Cardiac muscle cell (in vitro differentiated cells and primary cell): ENCODE results near the gene PIK3C2B. TPM values are rescaled to one million over a fixed set of nuclear protein-coding genes. Genes with fewer than 3 reads are reported as not detected.

Experiments
- DNase-seq, 2 donors: peaks; one replicate each; pipeline versions ENCODE4 v3.0.0 to v3.0.0-alpha.2; 2010 to 2017; ENCODE audit warnings: low read depth in 1 of 2, low spot score in 1 of 2
- H3K27ac ChIP-seq: fragments of 200-600 bp; sonication (generic); 2 replicates; pipeline ENCODE4 v1.5.1; 2016
- H3K27me3 ChIP-seq: fragments of 200-600 bp; sonication (generic); 2 replicates; pipeline ENCODE4 v1.6.0; 2016; ENCODE audit warnings: control low read depth
- H3K36me3 ChIP-seq: fragments of 200-600 bp; sonication (generic); 2 replicates; pipeline ENCODE4 v1.5.1; 2016; ENCODE audit warnings: control low read depth
- H3K4me1 ChIP-seq: fragments of 200-600 bp; sonication (generic); 2 replicates; pipeline ENCODE4 v1.8.1; 2017; ENCODE audit warnings: low read depth, mild to moderate bottlenecking, mixed run types
- H3K4me3 ChIP-seq: fragments of 200-600 bp; sonication (generic); 2 replicates; pipeline ENCODE4 v1.5.1; 2016; ENCODE audit warnings: mild to moderate bottlenecking
- H3K9me3 ChIP-seq: fragments of 200-600 bp; sonication (generic); 2 replicates; pipeline ENCODE4 v1.5.1; 2017; ENCODE audit warnings: low read depth, mild to moderate bottlenecking, control low read depth
- polyA plus RNA-seq: library from polyadenylated mRNA; unstranded; fragments of >200 nt; fragmentation: Nextera tagmentation; extraction: Ambion mirVana; gene quantifications from 2 replicates; pipeline ENCODE4 v1.2.1, GENCODE V29; 2016
- total RNA-seq: library from RNA; depleted of rRNA; stranded (reverse); fragments of >200 nt; gene quantifications from 2 replicates; pipeline ENCODE4 v1.2.3, GENCODE V29; 2016
- TF ChIP-seq, protein P1 (sequence below): IDR thresholded peaks from 2 replicates; pipeline ENCODE4 v1.5.1; 2012; ENCODE audit warnings: low read depth, mild to moderate bottlenecking, low read length

Gene PIK3C2B
- total and polyA plus RNA-seq, 2 experiments from 2014 or later, result 11.2 to 23.3 TPM

DNA sequence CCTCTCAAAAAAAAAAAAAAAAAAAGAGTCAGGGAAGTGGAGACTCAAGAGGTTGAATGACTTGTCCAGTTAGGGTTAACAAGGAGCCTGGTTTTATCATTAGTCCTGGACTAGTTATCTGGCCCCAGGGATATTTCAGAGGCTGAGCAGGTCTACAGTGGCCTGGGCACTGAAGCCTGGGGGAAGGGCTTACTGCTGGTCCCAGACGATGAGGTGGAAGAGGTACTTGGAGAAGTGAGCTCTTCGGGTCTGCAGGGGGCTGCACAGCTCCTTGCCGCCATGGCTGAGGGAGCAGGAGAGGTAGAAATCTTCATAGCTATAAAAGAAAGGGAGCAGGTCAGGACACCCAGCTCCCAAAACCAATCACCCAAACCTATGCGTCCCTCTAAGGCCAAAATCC is 40.1 kb downstream of the PIK3C2B start:
- Histone ChIP-seq H3K9me3 (no peaks in the 10 kb centered on the region), H3K4me1 (peaks cover 15% of the 10 kb centered on the region), H3K27ac (no peak overlapping the region), H3K4me3 (no peak overlapping the region), H3K36me3 (peaks cover 35% of the 10 kb centered on the region), H3K27me3 (no peaks in the 10 kb centered on the region)
- no peak for DNase-seq
- TF ChIP-seq, protein P1, sequence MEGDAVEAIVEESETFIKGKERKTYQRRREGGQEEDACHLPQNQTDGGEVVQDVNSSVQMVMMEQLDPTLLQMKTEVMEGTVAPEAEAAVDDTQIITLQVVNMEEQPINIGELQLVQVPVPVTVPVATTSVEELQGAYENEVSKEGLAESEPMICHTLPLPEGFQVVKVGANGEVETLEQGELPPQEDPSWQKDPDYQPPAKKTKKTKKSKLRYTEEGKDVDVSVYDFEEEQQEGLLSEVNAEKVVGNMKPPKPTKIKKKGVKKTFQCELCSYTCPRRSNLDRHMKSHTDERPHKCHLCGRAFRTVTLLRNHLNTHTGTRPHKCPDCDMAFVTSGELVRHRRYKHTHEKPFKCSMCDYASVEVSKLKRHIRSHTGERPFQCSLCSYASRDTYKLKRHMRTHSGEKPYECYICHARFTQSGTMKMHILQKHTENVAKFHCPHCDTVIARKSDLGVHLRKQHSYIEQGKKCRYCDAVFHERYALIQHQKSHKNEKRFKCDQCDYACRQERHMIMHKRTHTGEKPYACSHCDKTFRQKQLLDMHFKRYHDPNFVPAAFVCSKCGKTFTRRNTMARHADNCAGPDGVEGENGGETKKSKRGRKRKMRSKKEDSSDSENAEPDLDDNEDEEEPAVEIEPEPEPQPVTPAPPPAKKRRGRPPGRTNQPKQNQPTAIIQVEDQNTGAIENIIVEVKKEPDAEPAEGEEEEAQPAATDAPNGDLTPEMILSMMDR, result no peak

DNA sequence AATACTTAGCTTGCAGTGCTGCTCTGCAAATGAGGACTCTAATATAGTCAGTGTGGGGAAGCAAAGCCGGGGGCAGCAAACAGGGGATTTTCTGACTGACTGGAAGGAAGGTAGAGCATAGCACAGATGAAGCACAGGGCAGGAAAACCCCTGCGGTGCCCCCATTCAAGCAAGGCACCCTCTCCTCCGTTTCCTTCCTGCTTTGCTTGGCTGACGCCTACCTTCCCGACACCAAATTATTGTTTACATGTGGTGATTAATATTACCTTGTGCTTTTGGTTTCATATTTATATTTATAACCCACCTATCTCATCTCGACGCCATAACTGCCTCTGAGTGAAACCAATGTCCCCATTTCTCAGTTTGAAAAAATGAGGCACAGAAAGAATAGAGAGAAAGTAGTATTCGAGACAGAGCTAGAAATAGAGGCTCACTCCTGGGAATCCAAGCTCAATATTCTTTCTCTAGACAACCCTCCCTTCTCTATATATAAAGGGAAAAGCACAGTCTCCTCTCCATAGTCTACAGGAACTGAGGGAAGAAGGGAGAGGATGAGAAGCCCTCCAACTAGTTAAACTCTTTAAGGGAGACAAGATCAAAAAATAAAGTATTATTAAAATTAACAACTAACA is 41.3 kb downstream of the PIK3C2B start:
- peaks cover 15% of the 10 kb centered on the region for H3K4me1 ChIP-seq
- peaks cover 28% of the 10 kb centered on the region for H3K36me3 ChIP-seq
- no peak overlapping the region for H3K27ac ChIP-seq
- TF ChIP-seq, protein P1, result no peak
- H3K9me3 ChIP-seq, result no peaks in the 10 kb centered on the region
- H3K27me3 ChIP-seq, result no peaks in the 10 kb centered on the region
- H3K4me3 ChIP-seq, result no peak overlapping the region
- no peak for DNase-seq

DNA sequence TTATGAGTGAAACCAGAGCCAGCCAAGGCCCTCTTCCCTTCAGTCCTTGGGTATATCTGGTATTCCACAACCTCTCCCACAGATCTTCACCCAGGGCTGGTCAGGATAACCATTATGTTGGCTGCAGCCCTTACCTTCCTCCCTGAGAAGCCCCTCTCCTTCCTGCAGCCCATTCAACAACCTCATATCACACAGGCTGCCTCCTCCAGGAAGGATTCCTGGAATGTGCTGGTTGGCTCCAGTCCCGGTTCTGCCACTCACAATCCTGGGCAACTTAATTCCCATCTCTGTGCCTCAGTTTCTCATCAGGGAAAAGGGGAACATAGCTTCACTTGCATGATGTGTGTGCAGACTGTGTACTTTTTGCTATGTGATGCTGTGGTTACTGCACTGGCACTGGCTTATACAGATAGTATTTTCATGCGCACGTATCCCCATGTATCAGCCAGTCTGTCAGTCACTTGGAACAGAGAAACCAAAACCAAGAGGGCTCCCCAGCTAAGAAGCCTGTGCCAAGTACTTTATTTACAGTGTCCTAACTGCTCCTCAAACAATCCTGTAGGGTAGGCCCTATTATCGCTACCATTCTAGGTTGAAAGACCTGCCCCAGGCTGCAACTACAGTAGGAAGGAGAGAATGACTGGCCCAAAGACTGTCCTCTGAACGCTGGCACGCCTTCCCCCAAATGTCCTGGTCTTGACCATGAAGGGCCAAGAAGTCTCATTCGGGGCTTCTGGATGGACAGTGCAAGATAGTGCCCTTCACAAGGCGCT is 43.1 kb downstream of the PIK3C2B start:
- peaks cover 25% of the 10 kb centered on the region for H3K4me1 ChIP-seq
- DNase-seq, result no peak
- H3K9me3 ChIP-seq, result no peaks in the 10 kb centered on the region
- H3K36me3 ChIP-seq, result peaks cover 21% of the 10 kb centered on the region
- TF ChIP-seq, protein P1, result no peak
- no peak overlapping the region for H3K4me3 ChIP-seq
- H3K27ac ChIP-seq, result peak overlapping the region; percentile 70
- no peaks in the 10 kb centered on the region for H3K27me3 ChIP-seq

DNA sequence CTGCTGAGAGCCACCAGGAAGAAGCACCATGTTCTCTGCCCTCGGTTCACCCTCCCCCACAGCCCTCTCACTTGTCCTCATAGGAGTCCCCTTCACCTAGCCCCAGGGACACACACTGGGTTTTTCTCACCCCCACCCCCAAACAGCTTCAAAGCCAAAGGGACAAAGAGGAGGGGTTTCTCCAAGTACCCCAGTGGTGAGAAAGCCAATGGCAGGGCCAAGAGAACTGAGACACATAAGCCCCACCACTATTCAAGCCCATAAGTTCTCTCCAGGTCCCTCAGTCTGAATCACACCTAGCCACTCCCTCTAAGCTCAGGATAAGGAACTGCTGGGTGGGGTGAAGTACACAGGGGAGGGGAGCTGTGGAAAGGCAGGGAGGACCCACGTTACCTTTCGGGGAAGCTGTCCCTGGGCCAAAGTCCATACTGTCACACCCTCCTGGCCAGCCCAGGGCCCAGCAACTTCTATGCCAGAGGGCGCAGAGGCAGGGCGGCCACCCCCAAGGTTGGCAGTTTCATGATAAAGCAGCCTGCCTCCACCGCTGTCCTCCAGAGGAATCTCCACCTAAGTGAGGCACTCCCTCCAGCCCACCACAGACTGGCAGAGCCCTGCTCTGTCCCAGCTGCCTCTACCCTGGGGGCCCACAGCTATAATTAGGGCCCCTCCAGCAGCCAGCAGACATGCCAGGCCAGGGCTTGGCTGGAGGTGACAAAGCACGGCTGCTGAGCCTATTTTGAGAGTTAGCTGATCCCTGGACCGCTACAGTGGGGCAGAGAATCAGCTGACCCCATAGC is 43.9 kb downstream of the PIK3C2B start:
- H3K4me3 ChIP-seq, result no peak overlapping the region
- H3K27me3 ChIP-seq, result no peaks in the 10 kb centered on the region
- TF ChIP-seq, protein P1, result no peak
- H3K9me3 ChIP-seq, result no peaks in the 10 kb centered on the region
- peaks cover 25% of the 10 kb centered on the region for H3K4me1 ChIP-seq
- peaks cover 23% of the 10 kb centered on the region for H3K36me3 ChIP-seq
- peak overlapping the region; percentile 70 for H3K27ac ChIP-seq
- DNase-seq, result peak in 1 of 2 donors; percentile 39

DNA sequence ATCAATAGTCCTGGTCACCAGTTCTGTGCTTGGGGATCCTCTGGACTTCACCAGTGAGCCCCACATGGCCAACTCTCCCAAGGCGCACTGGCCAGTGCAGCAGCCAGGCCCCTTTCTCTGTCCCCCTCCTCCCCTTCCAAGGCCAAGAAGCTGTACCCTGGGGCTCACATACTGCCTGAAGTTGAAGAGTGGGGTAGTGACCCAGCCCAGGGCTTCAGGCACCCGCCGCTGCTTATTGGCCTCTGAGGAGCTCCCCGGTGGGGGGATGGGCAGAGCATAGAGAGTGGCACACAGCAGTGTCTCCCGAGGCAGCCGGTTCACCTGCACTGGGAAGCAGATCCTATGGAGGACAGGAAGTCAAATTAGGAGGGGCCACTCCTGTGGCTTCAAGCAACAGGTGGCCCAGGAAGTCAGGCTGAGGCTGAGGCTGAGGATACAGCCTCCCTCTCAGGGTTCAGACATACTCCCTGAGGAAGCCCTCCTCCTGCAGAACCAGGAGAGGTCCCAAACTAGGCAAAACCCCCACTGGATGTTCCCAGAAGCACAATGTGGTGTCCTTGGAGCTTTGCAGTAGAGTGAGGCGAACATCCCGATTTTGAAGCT is 44.8 kb downstream of the PIK3C2B start:
- Histone ChIP-seq H3K9me3 (no peaks in the 10 kb centered on the region), H3K36me3 (peaks cover 23% of the 10 kb centered on the region), H3K4me3 (no peak overlapping the region), H3K27me3 (no peaks in the 10 kb centered on the region), H3K27ac (no peak overlapping the region), H3K4me1 (peaks cover 25% of the 10 kb centered on the region)
- TF ChIP-seq, protein P1, result no peak
- DNase-seq, result no peak
